Neural progenitor cell (in vitro differentiated cells): ENCODE data around the gene FOXC2. TPM values are rescaled to one million over a fixed set of nuclear protein-coding genes. Genes with fewer than 3 reads are reported as not detected.

ENCODE experiments used
- DNase-seq: peaks from one replicate; pipeline ENCODE4 v3.0.0-alpha.2; 2016; ENCODE audit warnings: low spot score
- H2AFZ ChIP-seq: fragments of 200-600 bp; sonication (generic); replicated peaks from 2 replicates; pipeline ENCODE4 v1.6.1; 2016; ENCODE audit warnings: antibody characterized with exemption
- H3F3A ChIP-seq: fragments of 200-600 bp; sonication (generic); 2 replicates; pipeline ENCODE4 v1.6.1; 2016; ENCODE audit warnings: antibody characterized with exemption, low read depth
- H3K27ac ChIP-seq: fragments of 200-600 bp; sonication (generic); 2 replicates; pipeline ENCODE4 v1.5.1; 2016; ENCODE audit warnings: mild to moderate bottlenecking
- H3K27me3 ChIP-seq: fragments of 200-600 bp; sonication (generic); 2 replicates; pipeline ENCODE4 v1.6.1; 2016; ENCODE audit warnings: mild to moderate bottlenecking, moderate library complexity
- H3K36me3 ChIP-seq: fragments of 200-600 bp; sonication (generic); 2 replicates; pipeline ENCODE4 v1.5.1; 2016
- H3K4me1 ChIP-seq: fragments of 200-600 bp; sonication (generic); 2 replicates; pipeline ENCODE4 v1.6.1; 2016; ENCODE audit warnings: mixed run types
- H3K4me2 ChIP-seq: fragments of 200-600 bp; sonication (generic); 2 replicates; pipeline ENCODE4 v1.6.1; 2016
- H3K4me3 ChIP-seq: fragments of 200-600 bp; sonication (generic); 2 replicates; pipeline ENCODE4 v1.5.1; 2016
- H3K79me2 ChIP-seq: fragments of 200-600 bp; sonication (generic); 2 replicates; pipeline ENCODE4 v1.6.1; 2016; ENCODE audit warnings: low read depth
- H3K9ac ChIP-seq: fragments of 200-600 bp; sonication (generic); 2 replicates; pipeline ENCODE4 v1.6.1; 2016
- H3K9me3 ChIP-seq: fragments of 200-600 bp; sonication (generic); 2 replicates; pipeline ENCODE4 v1.5.1; 2016; ENCODE audit warnings: low read depth
- H4K20me1 ChIP-seq: fragments of 200-600 bp; sonication (generic); 2 replicates; pipeline ENCODE4 v1.6.1; 2016; ENCODE audit warnings: low read depth
- H3K27ac Mint-ChIP-seq: 3 replicates; pipeline ENCODE4 v1.8.0; 2021; ENCODE audit warnings: mixed read lengths
- H3K27me3 Mint-ChIP-seq: 2 replicates; pipeline ENCODE4 v1.8.0; 2022; ENCODE audit warnings: low read depth, mild to moderate bottlenecking, inconsistent platforms, moderate library complexity, mixed read lengths; ENCODE audit not compliant: insufficient read depth
- H3K36me3 Mint-ChIP-seq: 3 replicates; pipeline ENCODE4 v1.8.0; 2021; ENCODE audit warnings: mixed read lengths
- H3K4me1 Mint-ChIP-seq: 3 replicates; pipeline ENCODE4 v1.8.0; 2021; ENCODE audit warnings: mixed read lengths
- H3K4me3 Mint-ChIP-seq: 3 replicates; pipeline ENCODE4 v1.8.0; 2021; ENCODE audit warnings: mild to moderate bottlenecking, moderate library complexity, mixed read lengths
- H3K9me3 Mint-ChIP-seq: 3 replicates; pipeline ENCODE4 v1.8.0; 2020; ENCODE audit warnings: mixed read lengths
- CTCF ChIP-seq: fragments of 200-600 bp; sonication (generic); IDR thresholded peaks from 2 replicates; pipeline ENCODE4 v1.5.1; 2017; ENCODE audit warnings: antibody characterized with exemption, mild to moderate bottlenecking
- EZH2 ChIP-seq: fragments of 200-600 bp; sonication (generic); IDR thresholded peaks from 2 replicates; pipeline ENCODE4 v1.6.1; 2017; ENCODE audit warnings: antibody characterized with exemption, mild to moderate bottlenecking, moderate library complexity
- EZH2phosphoT487 ChIP-seq: fragments of 200-600 bp; sonication (generic); IDR thresholded peaks from 2 replicates; pipeline ENCODE4 v1.6.1; 2017; ENCODE audit warnings: antibody characterized with exemption
- total RNA-seq: library from RNA; depleted of rRNA; stranded (reverse); fragments of >200 nt; gene quantifications from 2 replicates; pipeline ENCODE4 v1.2.3, GENCODE V29; 2015; ENCODE audit warnings: low replicate concordance

FOXC2 gene
- total RNA-seq, 1 donor from 2014 or later = not detected

GRCh38 chr16:86519007-86519648, 47.5 kb upstream of the FOXC2 start:
- H3K9me3 Mint-ChIP-seq = no peaks in the 10 kb centered on the region
- no peaks in the 10 kb centered on the region for H3K36me3 ChIP-seq
- peaks cover 34% of the 10 kb centered on the region for H4K20me1 ChIP-seq
- H3K9me3 ChIP-seq = no peaks in the 10 kb centered on the region
- no peak for TF ChIP-seq EZH2
- TF ChIP-seq EZH2phosphoT487 = no peak
- no peak for TF ChIP-seq CTCF
- H3K4me2 ChIP-seq = no peak overlapping the region
- H3K4me3 Mint-ChIP-seq = no peak overlapping the region
- H3K79me2 ChIP-seq = no peaks in the 10 kb centered on the region
- H3K36me3 Mint-ChIP-seq = no peaks in the 10 kb centered on the region
- no peaks in the 10 kb centered on the region for H3F3A ChIP-seq
- DNase-seq = no peak
- H3K27me3 ChIP-seq = peaks cover 80% of the 10 kb centered on the region
- H3K4me3 ChIP-seq = no peak overlapping the region
- H3K9ac ChIP-seq = no peak overlapping the region
- peaks cover 63% of the 10 kb centered on the region for H3K27me3 Mint-ChIP-seq
- no peak overlapping the region for H3K27ac ChIP-seq
- H2AFZ ChIP-seq = no peak overlapping the region
- no peaks in the 10 kb centered on the region for H3K4me1 Mint-ChIP-seq
- H3K4me1 ChIP-seq = peaks cover 15% of the 10 kb centered on the region
- no peak overlapping the region for H3K27ac Mint-ChIP-seq

GRCh38 chr16:86519649-86520316, 46.8 kb upstream of the FOXC2 start:
- Histone ChIP-seq H3K9ac (no peak overlapping the region), H3K27ac (no peak overlapping the region), H2AFZ (no peak overlapping the region), H3K4me2 (no peak overlapping the region), H4K20me1 (peaks cover 28% of the 10 kb centered on the region), H3K9me3 (no peaks in the 10 kb centered on the region), H3K27me3 (peaks cover 73% of the 10 kb centered on the region), H3K79me2 (no peaks in the 10 kb centered on the region), H3K4me3 (no peak overlapping the region), H3K4me1 (peaks cover 15% of the 10 kb centered on the region), H3K36me3 (no peaks in the 10 kb centered on the region), H3F3A (no peaks in the 10 kb centered on the region)
- Mint-ChIP-seq H3K36me3 (no peaks in the 10 kb centered on the region), H3K9me3 (no peaks in the 10 kb centered on the region), H3K4me3 (no peak overlapping the region), H3K4me1 (no peaks in the 10 kb centered on the region), H3K27ac (no peak overlapping the region), H3K27me3 (peaks cover 59% of the 10 kb centered on the region)
- DNase-seq = peak; percentile 88
- TF ChIP-seq CTCF = peak; percentile 89
- TF ChIP-seq EZH2phosphoT487 = no peak
- TF ChIP-seq EZH2 = no peak

- Histone ChIP-seq H3K4me3 (no peak overlapping the region), H2AFZ (no peak overlapping the region), H3K27me3 (peaks cover 65% of the 10 kb centered on the region), H3K9me3 (no peaks in the 10 kb centered on the region), H3K36me3 (no peaks in the 10 kb centered on the region), H3F3A (no peaks in the 10 kb centered on the region), H3K4me1 (peaks cover 11% of the 10 kb centered on the region), H3K27ac (no peak overlapping the region), H3K9ac (no peak overlapping the region), H4K20me1 (peaks cover 20% of the 10 kb centered on the region), H3K79me2 (no peaks in the 10 kb centered on the region), H3K4me2 (no peak overlapping the region)
- Mint-ChIP-seq H3K9me3 (no peaks in the 10 kb centered on the region), H3K36me3 (no peaks in the 10 kb centered on the region), H3K27me3 (peaks cover 54% of the 10 kb centered on the region), H3K27ac (no peak overlapping the region), H3K4me3 (no peak overlapping the region), H3K4me1 (no peaks in the 10 kb centered on the region)
- TF ChIP-seq EZH2 (peak; percentile 27), EZH2phosphoT487 (no peak)
- DNase-seq = no peak
These were observed 46.1 kb upstream of the FOXC2 start for GRCh38 chr16:86520317-86521210.
